Ovary (tissue), 9 donors: ENCODE measurements around the gene KANK2. TPM values are rescaled to one million over a fixed set of nuclear protein-coding genes. Genes with fewer than 3 reads are reported as not detected.

Experiments
- DNase-seq, 5 donors: peaks; one replicate each; pipeline ENCODE4 v3.0.0-alpha.2; 2019 to 2020
- H3K27ac ChIP-seq, 2 donors: fragments of 200-600 bp; one replicate each; pipeline versions ENCODE4 v1.5.1 to v1.8.0; 2019 to 2022
- H3K27me3 ChIP-seq: fragments of 200-600 bp; one replicate; pipeline ENCODE4 v1.8.0; 2022
- H3K36me3 ChIP-seq: fragments of 200-600 bp; sonication (generic); one replicate; pipeline ENCODE4 v1.5.1; 2019
- H3K4me1 ChIP-seq: one replicate; pipeline ENCODE4 v1.8.1; 2013; ENCODE audit warnings: mild to moderate bottlenecking, moderate library complexity; ENCODE audit not compliant: insufficient read depth
- H3K4me3 ChIP-seq: fragments of 200-600 bp; sonication (generic); one replicate; pipeline ENCODE4 v1.5.1; 2017
- H3K9me3 ChIP-seq, 2 donors: fragments of 200-600 bp in 1 of 2; sonication (generic) in 1 of 2; one replicate each; pipeline versions ENCODE4 v1.5.1 to v1.8.1; 2013 to 2019; ENCODE audit warnings: mild to moderate bottlenecking in 1 of 2, moderate library complexity in 1 of 2
- EP300 ChIP-seq: sonication (generic); formaldehyde crosslinking; IDR thresholded peaks from one replicate; pipeline ENCODE4 v1.6.1; 2017; ENCODE audit warnings: antibody characterized with exemption
- POLR2A ChIP-seq: fragments of 450-650 bp; IDR thresholded peaks from one replicate; pipeline ENCODE4 v1.6.1; 2017; ENCODE audit warnings: antibody characterized with exemption, mild to moderate bottlenecking, moderate library complexity
- WGBS, 3 donors: extraction: QIAGEN DNeasy Blood & Tissue Kit in 1 of 3; methylation state at CpG; one replicate each; pipeline versions ENCODE4 v1.1.5 to v1.1.7; 2013 to 2017; 5-methylcytosine and 5-hydroxymethylcytosine counted together
- intact Hi-C, 4 donors: fragments of 100-400 bp; cut with DNase I; formaldehyde crosslinking; loops; one replicate each; pipeline versions ENCODE4 v1.11.0 to v1.15.1; 2022 to 2023
- polyA plus RNA-seq, 2 donors: library from polyadenylated mRNA; stranded (reverse); fragments of 200-250 nt in 1 of 2; fragments of 350-450 nt in 1 of 2; fragmentation: Illumina TruSeq in 1 of 2; extraction: RNeasy Lipid Tissue Mini Kit (QIAGEN cat#74804) in 1 of 2; gene quantifications; one replicate each; pipeline ENCODE4 v1.2.3, GENCODE V29; 2013 to 2014
- total RNA-seq, 7 donors: library from RNA; depleted of rRNA in 2 of 7; stranded (reverse); fragments of >200 nt in 2 of 7; fragmentation: NEBNext Ultra II Directional in 3 of 7; extraction: Animal tissue kit (Norgen Biotek cat#: 25700) in 3 of 7; gene quantifications; one replicate each; pipeline versions ENCODE4 v1.1.0 to v1.2.4, GENCODE V29; 2016 to 2023
- TF ChIP-seq, protein P1 (sequence below), 3 donors: fragments of 450-650 bp in 2 of 3; fragments of 200-600 bp in 1 of 3; IDR thresholded peaks; one replicate each; pipeline versions ENCODE4 v1.5.1 to v1.8.0; 2016 to 2022; ENCODE audit warnings: antibody characterized with exemption in 3 of 3, mild to moderate bottlenecking in 1 of 3
- donor health status: DM: no; HTN: no; CAD: no; lungs with moderate emphysema.
- donor health status: DM: no; HTN: no; CAD: no.
- donor health status: Bipolar disorder and iron deficiency.
- donor health status: DM: yes; HTN: yes; CAD: no.
- donor health status: DM: no; HTN: no; CAD: no.
- donor health status: DM: yes; HTN: yes; CAD: no.

KANK2 gene
- total and polyA plus RNA-seq, 9 donors, result 238 to 642 (median 433) TPM

DNA sequence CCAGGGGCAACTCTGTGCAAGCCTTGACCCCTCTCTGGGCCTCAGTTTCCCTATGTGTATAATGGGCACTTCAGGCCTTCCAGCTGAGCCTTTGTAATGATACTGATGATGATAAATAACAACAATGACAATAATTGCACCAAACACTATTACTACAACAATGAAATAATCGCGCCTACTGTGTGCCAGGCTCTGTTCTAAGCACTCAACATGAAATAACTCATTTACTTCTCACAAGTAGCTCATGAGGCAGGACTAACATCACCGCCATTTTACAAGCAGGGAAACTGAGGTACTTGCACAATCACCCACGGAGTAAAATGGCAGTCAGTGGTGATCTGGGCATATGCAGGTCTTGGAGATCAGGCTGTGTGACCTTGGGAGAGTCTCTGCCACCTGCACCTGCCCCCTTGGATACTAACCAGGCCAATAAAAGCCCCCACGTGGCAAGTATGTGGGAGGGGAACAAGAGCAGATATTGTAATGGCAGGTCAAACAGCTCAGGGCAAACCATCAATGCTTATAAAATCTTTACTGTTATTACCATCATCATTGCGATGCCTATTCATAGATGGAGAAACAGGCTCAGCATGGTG, 41.5 kb upstream of the KANK2 start:
- Histone ChIP-seq H3K36me3 (no peaks in the 10 kb centered on the region), H3K9me3 (no peaks in the 10 kb centered on the region), H3K27me3 (no peaks in the 10 kb centered on the region), H3K4me1 (peaks cover 3% of the 10 kb centered on the region), H3K27ac (no peak overlapping the region), H3K4me3 (no peak overlapping the region)
- intact Hi-C loops, result no loop called here
- DNase-seq, result no peak
- WGBS, 3 donors, result 82 to 87% (median 86%) methylated on average over 6 of the region's 6 CpGs
- no peak for TF ChIP-seq EP300
- TF ChIP-seq POLR2A, result no peak
- TF ChIP-seq, protein P1, sequence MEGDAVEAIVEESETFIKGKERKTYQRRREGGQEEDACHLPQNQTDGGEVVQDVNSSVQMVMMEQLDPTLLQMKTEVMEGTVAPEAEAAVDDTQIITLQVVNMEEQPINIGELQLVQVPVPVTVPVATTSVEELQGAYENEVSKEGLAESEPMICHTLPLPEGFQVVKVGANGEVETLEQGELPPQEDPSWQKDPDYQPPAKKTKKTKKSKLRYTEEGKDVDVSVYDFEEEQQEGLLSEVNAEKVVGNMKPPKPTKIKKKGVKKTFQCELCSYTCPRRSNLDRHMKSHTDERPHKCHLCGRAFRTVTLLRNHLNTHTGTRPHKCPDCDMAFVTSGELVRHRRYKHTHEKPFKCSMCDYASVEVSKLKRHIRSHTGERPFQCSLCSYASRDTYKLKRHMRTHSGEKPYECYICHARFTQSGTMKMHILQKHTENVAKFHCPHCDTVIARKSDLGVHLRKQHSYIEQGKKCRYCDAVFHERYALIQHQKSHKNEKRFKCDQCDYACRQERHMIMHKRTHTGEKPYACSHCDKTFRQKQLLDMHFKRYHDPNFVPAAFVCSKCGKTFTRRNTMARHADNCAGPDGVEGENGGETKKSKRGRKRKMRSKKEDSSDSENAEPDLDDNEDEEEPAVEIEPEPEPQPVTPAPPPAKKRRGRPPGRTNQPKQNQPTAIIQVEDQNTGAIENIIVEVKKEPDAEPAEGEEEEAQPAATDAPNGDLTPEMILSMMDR (IDR thresholded peaks at IDR 0.05), result no peak

DNA sequence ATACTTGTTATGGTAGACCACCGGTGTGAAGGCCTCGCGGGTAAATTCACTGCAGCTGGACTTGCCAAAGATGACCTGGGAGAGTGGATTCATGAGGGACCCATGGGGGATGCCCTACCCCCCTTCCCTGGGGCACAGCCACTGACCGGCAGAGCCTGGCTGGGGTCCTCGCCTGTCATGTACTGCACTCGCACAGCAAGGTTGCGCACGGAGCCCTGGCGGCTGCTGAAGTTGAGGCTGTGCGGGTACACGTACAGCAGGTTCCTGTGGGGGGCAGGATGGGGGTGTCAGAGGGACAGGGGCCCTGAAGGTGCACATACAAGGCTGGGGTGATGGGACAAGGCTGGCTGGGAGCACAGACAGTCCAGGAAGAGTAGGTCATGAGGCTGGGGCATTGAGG, 40.7 kb upstream of the KANK2 start:
- no peaks in the 10 kb centered on the region for H3K36me3 ChIP-seq
- intact Hi-C loops, result no loop called here

DNA sequence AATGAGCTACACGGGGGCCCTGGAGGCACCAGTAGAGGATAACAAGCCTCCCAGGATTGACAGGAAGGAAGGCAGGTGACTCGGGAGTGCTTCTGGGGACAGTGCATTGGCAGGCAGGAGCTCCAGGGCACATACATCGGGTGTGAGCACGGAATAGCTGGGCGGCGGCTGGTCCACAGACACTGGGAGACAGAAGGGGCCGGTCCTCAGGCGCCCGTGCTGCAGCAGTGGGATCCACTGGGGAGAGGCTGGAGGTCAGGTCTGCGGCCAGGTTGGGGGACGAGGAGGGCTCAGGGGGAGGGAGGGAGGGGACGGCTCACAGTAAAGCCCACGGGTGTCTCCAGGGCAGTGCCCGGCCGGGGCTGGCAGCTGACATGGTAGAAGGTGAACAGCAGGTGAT, 40.0 kb upstream of the KANK2 start:
- WGBS, 3 donors, result 83 to 90% (median 89%) methylated on average over 15 of the region's 15 CpGs
- H3K4me1 ChIP-seq, result no peaks in the 10 kb centered on the region
- no peak overlapping the region for H3K4me3 ChIP-seq
- no peak overlapping the region for H3K27ac ChIP-seq
- TF ChIP-seq, protein P1 (IDR thresholded peaks at IDR 0.05), result no peak
- TF ChIP-seq POLR2A, result no peak
- TF ChIP-seq EP300, result no peak
- H3K9me3 ChIP-seq, result no peaks in the 10 kb centered on the region
- no peaks in the 10 kb centered on the region for H3K27me3 ChIP-seq
- no peaks in the 10 kb centered on the region for H3K36me3 ChIP-seq
- no peak for DNase-seq
- intact Hi-C loops, result no loop called here

More for the DNA sequence above, 40.7 kb upstream of the KANK2 start:
- no peak overlapping the region for H3K4me3 ChIP-seq
- TF ChIP-seq, protein P1 (IDR thresholded peaks at IDR 0.05), result no peak
- TF ChIP-seq EP300, result no peak
- no peak for TF ChIP-seq POLR2A
- no peaks in the 10 kb centered on the region for H3K9me3 ChIP-seq
- H3K4me1 ChIP-seq, result no peaks in the 10 kb centered on the region
- no peaks in the 10 kb centered on the region for H3K27me3 ChIP-seq
- no peak for DNase-seq
- 84 to 88% (median 86%) methylated on average over 11 of the region's 11 CpGs for WGBS, 3 donors
- no peak overlapping the region for H3K27ac ChIP-seq

DNA sequence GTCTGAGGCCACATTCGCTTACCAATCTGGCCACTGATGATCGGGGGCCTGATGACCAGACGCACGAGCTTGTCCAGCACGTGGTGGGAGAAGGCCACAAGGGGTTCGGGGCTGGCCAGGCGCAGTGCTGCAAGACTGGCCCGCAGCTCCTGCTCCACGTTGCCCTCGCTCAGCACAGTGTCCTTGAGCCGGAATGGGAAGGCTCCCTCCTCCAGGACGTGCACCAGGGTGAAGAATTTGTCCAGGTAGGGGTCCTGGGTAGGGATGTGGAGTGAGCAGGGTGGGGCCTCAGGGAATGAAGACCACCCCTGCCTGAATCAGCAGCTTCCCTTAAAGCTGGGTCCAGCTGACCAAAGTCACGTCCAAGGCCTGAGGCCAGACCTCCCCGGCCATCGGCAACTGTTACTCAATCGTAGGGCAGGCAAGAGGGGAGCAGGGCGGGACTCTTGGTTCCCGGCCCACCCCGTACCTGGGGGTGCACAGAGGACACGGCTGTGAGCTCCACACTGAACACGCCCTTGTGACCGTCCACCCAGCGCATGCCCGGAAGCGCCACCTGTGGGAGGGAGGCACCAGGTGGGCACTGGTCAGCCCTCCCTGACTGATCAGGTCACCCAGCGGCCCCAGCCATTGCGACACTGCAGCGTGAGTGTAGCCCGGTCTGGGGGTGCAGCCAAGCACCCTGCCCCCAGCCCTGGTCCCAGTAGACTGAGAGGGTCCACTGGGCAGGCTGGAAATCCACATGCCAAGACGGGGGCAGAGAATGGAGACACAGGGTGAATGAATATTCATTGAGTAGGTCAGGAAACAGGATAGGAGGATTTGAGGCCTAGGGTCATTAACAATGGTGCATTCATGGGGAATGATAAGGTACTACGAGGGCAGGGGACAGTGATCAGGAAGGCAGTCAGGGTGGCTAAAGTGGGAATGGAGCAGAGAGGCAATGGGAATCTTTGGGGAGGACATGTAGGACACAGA, 39.3 kb upstream of the KANK2 start:
- intact Hi-C loops, result no loop called here
- TF ChIP-seq POLR2A (no peak), EP300 (no peak)
- TF ChIP-seq, protein P1 (IDR thresholded peaks at IDR 0.05), result no peak
- no peaks in the 10 kb centered on the region for H3K36me3 ChIP-seq
- no peaks in the 10 kb centered on the region for H3K9me3 ChIP-seq
- no peak overlapping the region for H3K27ac ChIP-seq
- no peaks in the 10 kb centered on the region for H3K27me3 ChIP-seq
- DNase-seq, result no peak
- WGBS, 3 donors, result 87 to 89% (median 89%) methylated on average over 31 of the region's 31 CpGs
- no peak overlapping the region for H3K4me3 ChIP-seq
- no peaks in the 10 kb centered on the region for H3K4me1 ChIP-seq
